HepG2 (cell line): ENCODE results near the gene ERBB3. TPM values are rescaled to one million over a fixed set of nuclear protein-coding genes. Genes with fewer than 3 reads are reported as not detected.

Experiments
- ESRRA ChIP-seq: sonication (generic); formaldehyde crosslinking; IDR thresholded peaks from 2 replicates; pipeline ENCODE4 v1.5.1; 2020; ENCODE audit warnings: mild to moderate bottlenecking, low read depth, missing genetic modification reagents
- HDAC1 ChIP-seq: sonication (generic); formaldehyde crosslinking; IDR thresholded peaks from 2 replicates; pipeline ENCODE4 v1.5.1; 2020; ENCODE audit warnings: mild to moderate bottlenecking, missing genetic modification reagents
- KLF12 ChIP-seq: sonication (generic); formaldehyde crosslinking; IDR thresholded peaks from 2 replicates; pipeline ENCODE4 v1.4.0; 2020; ENCODE audit warnings: missing genetic modification reagents, borderline replicate concordance
- NR2C2 ChIP-seq: sonication (generic); formaldehyde crosslinking; IDR thresholded peaks from 2 replicates; pipeline ENCODE4 v1.4.0; 2020; ENCODE audit warnings: missing genetic modification reagents, mild to moderate bottlenecking, moderate library complexity, borderline replicate concordance
- PHF20 ChIP-seq: sonication (generic); formaldehyde crosslinking; IDR thresholded peaks from 2 replicates; pipeline ENCODE4 v1.5.0; 2020; ENCODE audit warnings: mild to moderate bottlenecking, missing genetic modification reagents
- POGZ ChIP-seq: sonication (generic); formaldehyde crosslinking; IDR thresholded peaks from 2 replicates; pipeline ENCODE4 v1.4.0; 2020; ENCODE audit warnings: mild to moderate bottlenecking, missing genetic modification reagents
- TEF ChIP-seq: sonication (generic); formaldehyde crosslinking; IDR thresholded peaks from 2 replicates; pipeline ENCODE4 v1.5.0; 2020; ENCODE audit warnings: missing genetic modification reagents
- YY1 ChIP-seq: IDR thresholded peaks from 2 replicates; pipeline ENCODE4 v1.6.1; 2011; ENCODE audit warnings: low read length, low read depth, moderate library complexity, mild to moderate bottlenecking; ENCODE audit not compliant: insufficient read depth, insufficient replicate concordance
- ZBED4 ChIP-seq: sonication (generic); formaldehyde crosslinking; IDR thresholded peaks from 2 replicates; pipeline ENCODE4 v1.4.0; 2020; ENCODE audit warnings: missing genetic modification reagents, borderline replicate concordance
- ZFP1 ChIP-seq: IDR thresholded peaks from 2 replicates; pipeline ENCODE4 v1.6.1; 2016
- ZNF441 ChIP-seq: sonication (generic); formaldehyde crosslinking; IDR thresholded peaks from 2 replicates; pipeline ENCODE4 v1.7.0; 2021; ENCODE audit warnings: missing genetic modification reagents, borderline replicate concordance
- ZNF615 ChIP-seq: sonication (generic); formaldehyde crosslinking; IDR thresholded peaks from 2 replicates; pipeline ENCODE4 v1.5.0; 2020; ENCODE audit warnings: mild to moderate bottlenecking, missing genetic modification reagents, borderline replicate concordance
- ZNF768 ChIP-seq: sonication (generic); formaldehyde crosslinking; IDR thresholded peaks from 2 replicates; pipeline ENCODE4 v1.4.0; 2020; ENCODE audit warnings: missing genetic modification reagents
- ZNF883 ChIP-seq: sonication (generic); formaldehyde crosslinking; IDR thresholded peaks from 2 replicates; pipeline ENCODE4 v1.5.1; 2020; ENCODE audit warnings: mild to moderate bottlenecking, missing genetic modification reagents; ENCODE audit errors: not compliant biosample characterization
- polyA plus RNA-seq, 8 experiments: library from polyadenylated mRNA; depleted of rRNA in 3 of 8; stranded (reverse) in 7 of 8; unstranded in 1 of 8; fragments of >200 nt; fragmentation: Illumina TruSeq in 4 of 8; extraction: Trizol in 4 of 8; gene quantifications; 2 replicates each; pipeline versions ENCODE4 v1.2.1 to v1.2.3, GENCODE V29; 2011 to 2016; ENCODE audit warnings: low read depth in 4 of 8, missing spikeins in 1 of 8, mixed read lengths in 1 of 8; ENCODE audit not compliant: insufficient read depth in 1 of 8
- total RNA-seq, 5 experiments: library from RNA; depleted of rRNA; stranded (reverse); fragments of >200 nt; fragmentation: Illumina TruSeq; extraction: Trizol; gene quantifications; 2 replicates each; pipeline ENCODE4 v1.2.3, GENCODE V29; 2016; ENCODE audit warnings: low read depth in 1 of 5
- TF ChIP-seq, protein P1 (sequence below): sonication (generic); formaldehyde crosslinking; IDR thresholded peaks from 2 replicates; pipeline ENCODE4 v1.8.1; 2022; ENCODE audit warnings: mild to moderate bottlenecking, missing genetic modification reagents
- TF ChIP-seq, protein P2 (sequence below): sonication (generic); formaldehyde crosslinking; IDR thresholded peaks from 2 replicates; pipeline ENCODE4 v1.8.1; 2023; ENCODE audit warnings: mild to moderate bottlenecking, inconsistent platforms, moderate library complexity, missing genetic modification reagents, borderline replicate concordance
- TF ChIP-seq, protein P3 (sequence below): IDR thresholded peaks from 2 replicates; pipeline ENCODE4 v1.6.1; 2016; ENCODE audit warnings: missing biosample characterization, missing genetic modification reagents, low read depth

Gene ERBB3
- total and polyA plus RNA-seq, 2 of the 13 experiments (the other 11 are each of a cell fraction or from before 2014, with no cell fraction given) = 93.6 to 358 TPM

- TF ChIP-seq POGZ (peak; percentile 50; the same call in 1 of the 2 replicates), TEF (CRISPR knock-in tag) (peak; percentile 81), ZNF441 (0 out of 2 replicates have a peak, but pooled peaks have one; percentile 28), ZBED4 (CRISPR knock-in tag) (peak; percentile 61; the same call in 1 of the 2 replicates), NR2C2 (peak; percentile 98), ZNF615 (CRISPR knock-in tag) (no peak), YY1 (peak; percentile 88), PHF20 (CRISPR knock-in tag) (peak; percentile 78), KLF12 (CRISPR knock-in tag) (peak; percentile 92), HDAC1 (peak; percentile 25; the same call in 1 of the 2 replicates), ZNF768 (no peak; the same call in 1 of the 2 replicates), ZNF883 (CRISPR knock-in tag) (peak; percentile 67), ESRRA (0 out of 2 replicates have a peak, but pooled peaks have one; percentile 53), ZFP1 (CRISPR knock-in tag) (no peak)
- TF ChIP-seq, protein P1, sequence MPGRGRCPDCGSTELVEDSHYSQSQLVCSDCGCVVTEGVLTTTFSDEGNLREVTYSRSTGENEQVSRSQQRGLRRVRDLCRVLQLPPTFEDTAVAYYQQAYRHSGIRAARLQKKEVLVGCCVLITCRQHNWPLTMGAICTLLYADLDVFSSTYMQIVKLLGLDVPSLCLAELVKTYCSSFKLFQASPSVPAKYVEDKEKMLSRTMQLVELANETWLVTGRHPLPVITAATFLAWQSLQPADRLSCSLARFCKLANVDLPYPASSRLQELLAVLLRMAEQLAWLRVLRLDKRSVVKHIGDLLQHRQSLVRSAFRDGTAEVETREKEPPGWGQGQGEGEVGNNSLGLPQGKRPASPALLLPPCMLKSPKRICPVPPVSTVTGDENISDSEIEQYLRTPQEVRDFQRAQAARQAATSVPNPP (CRISPR knock-in tag) = 0 out of 2 replicates have a peak, but pooled peaks have one; percentile 27
- TF ChIP-seq, protein P2, sequence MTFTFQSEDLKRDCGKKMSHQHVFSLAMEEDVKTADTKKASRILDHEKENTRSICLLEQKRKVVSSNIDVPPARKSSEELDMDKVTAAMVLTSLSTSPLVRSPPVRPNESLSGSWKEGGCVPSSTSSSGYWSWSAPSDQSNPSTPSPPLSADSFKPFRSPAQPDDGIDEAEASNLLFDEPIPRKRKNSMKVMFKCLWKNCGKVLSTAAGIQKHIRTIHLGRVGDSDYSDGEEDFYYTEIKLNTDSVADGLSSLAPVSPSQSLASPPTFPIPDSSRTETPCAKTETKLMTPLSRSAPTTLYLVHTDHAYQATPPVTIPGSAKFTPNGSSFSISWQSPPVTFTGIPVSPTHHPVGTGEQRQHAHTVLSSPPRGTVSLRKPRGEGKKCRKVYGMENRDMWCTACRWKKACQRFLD = no peak
- TF ChIP-seq, protein P3, sequence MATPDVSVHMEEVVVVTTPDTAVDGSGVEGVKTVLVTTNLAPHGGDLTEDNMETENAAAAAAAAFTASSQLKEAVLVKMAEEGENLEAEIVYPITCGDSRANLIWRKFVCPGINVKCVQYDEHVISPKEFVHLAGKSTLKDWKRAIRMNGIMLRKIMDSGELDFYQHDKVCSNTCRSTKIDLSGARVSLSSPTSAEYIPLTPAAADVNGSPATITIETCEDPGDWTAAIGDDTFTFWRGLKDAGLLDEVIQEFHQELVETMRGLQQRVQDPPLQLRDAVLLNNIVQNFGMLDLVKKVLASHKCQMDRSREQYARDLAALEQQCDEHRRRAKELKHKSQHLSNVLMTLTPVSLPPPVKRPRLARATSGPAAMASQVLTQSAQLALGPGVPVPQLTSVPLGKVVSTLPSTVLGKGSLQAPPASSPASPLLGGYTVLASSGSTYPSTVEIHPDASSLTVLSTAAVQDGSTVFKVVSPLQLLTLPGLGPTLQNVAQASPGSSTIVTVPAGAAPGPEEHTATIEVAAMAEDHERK (CRISPR knock-in tag) = peak; percentile 44; the same call in 1 of the 2 replicates
These were observed 36.5 kb downstream of the ERBB3 start, which contains the start of gene RPL41 (continued) for GRCh38 chr12:56116267-56117081.
